GM12878 (cell line): ENCODE measurements around the gene STYXL1. TPM values are rescaled to one million over a fixed set of nuclear protein-coding genes. Genes with fewer than 3 reads are reported as not detected.

Experiments used
- CHD4 ChIP-seq: fragments of 200-600 bp; sonication (generic); IDR thresholded peaks from 2 replicates; pipeline ENCODE4 v1.6.1; 2016; ENCODE audit warnings: mild to moderate bottlenecking
- ESRRA ChIP-seq: IDR thresholded peaks from 2 replicates; pipeline ENCODE4 v1.6.1; 2012; ENCODE audit warnings: mild to moderate bottlenecking, low read length, improper control_type of control experiment
- IKZF1 ChIP-seq: fragments of 450-650 bp; conservative IDR thresholded peaks from 2 replicates; pipeline ENCODE4 v1.6.1; 2017; ENCODE audit warnings: antibody characterized with exemption, mild to moderate bottlenecking
- IKZF2 ChIP-seq, 2 experiments: fragments of 450-650 bp; IDR thresholded peaks; 2 replicates each; pipeline ENCODE4 v1.6.1; 2017; ENCODE audit warnings: mild to moderate bottlenecking in 2 of 2, moderate library complexity in 2 of 2
- JUNB ChIP-seq: IDR thresholded peaks from 2 replicates; pipeline ENCODE4 v1.6.1; 2016; ENCODE audit warnings: antibody characterized with exemption, mild to moderate bottlenecking
- JUND ChIP-seq: IDR thresholded peaks from 2 replicates; pipeline ENCODE4 v1.6.1; 2012; ENCODE audit warnings: low read depth, mild to moderate bottlenecking, low read length, improper control_type of control experiment, moderate library complexity
- MYB ChIP-seq: fragments of 150-350 bp; IDR thresholded peaks from 2 replicates; pipeline ENCODE4 v1.6.1; 2014; ENCODE audit warnings: mild to moderate bottlenecking, low read depth, low read length, borderline replicate concordance
- NR2C2 ChIP-seq: IDR thresholded peaks from 2 replicates; pipeline ENCODE4 v1.6.1; 2011; ENCODE audit warnings: borderline replicate concordance, low read depth; ENCODE audit not compliant: control insufficient read depth, insufficient read length
- POLR2AphosphoS5 ChIP-seq: IDR thresholded peaks from 2 replicates; pipeline ENCODE4 v1.6.1; 2011; ENCODE audit warnings: mild to moderate bottlenecking, low read length, inconsistent platforms
- RCOR1 ChIP-seq: conservative IDR thresholded peaks from 2 replicates; pipeline ENCODE4 v1.6.1; 2012; ENCODE audit warnings: low read depth, low read length, improper control_type of control experiment
- SMARCA5 ChIP-seq: fragments of 450-650 bp; IDR thresholded peaks from 2 replicates; pipeline ENCODE4 v1.6.1; 2017; ENCODE audit warnings: mild to moderate bottlenecking
- ZBED1 ChIP-seq: IDR thresholded peaks from 2 replicates; pipeline ENCODE4 v1.6.1; 2016; ENCODE audit warnings: borderline replicate concordance
- polyA plus RNA-seq, 11 experiments: library from polyadenylated mRNA; depleted of rRNA in 4 of 11; unstranded in 6 of 11; stranded (reverse) in 5 of 11; fragments of >200 nt; fragmentation: Nextera tagmentation in 4 of 11; fragmentation: Illumina TruSeq in 1 of 11; extraction: Ambion mirVana in 4 of 11; extraction: Trizol in 1 of 11; gene quantifications; 1 replicate in 1 of 11; 2 replicates in 10 of 11; pipeline versions ENCODE4 v1.2.1 to v1.2.3, GENCODE V29; 2011 to 2016; ENCODE audit warnings: inconsistent platforms in 2 of 11, missing spikeins in 2 of 11, low read depth in 1 of 11
- total RNA-seq, 4 experiments: library from RNA; depleted of rRNA in 3 of 4; stranded (reverse); fragments of >200 nt in 3 of 4; fragmentation: Illumina TruSeq in 1 of 4; extraction: Trizol in 1 of 4; gene quantifications; 2 replicates each; pipeline versions ENCODE4 v1.2.1 to v1.2.3, GENCODE V29; 2013 to 2021
- TF ChIP-seq, protein P1 (sequence below): fragments of 450-650 bp; IDR thresholded peaks from 2 replicates; pipeline ENCODE4 v1.6.1; 2017; ENCODE audit warnings: mild to moderate bottlenecking
- TF ChIP-seq, protein P2 (sequence below): IDR thresholded peaks from 2 replicates; pipeline ENCODE4 v1.6.1; 2012; ENCODE audit warnings: low read depth, low read length, improper control_type of control experiment
- TF ChIP-seq, protein P3 (sequence below): fragments of 450-650 bp; formaldehyde crosslinking; IDR thresholded peaks from 2 replicates; pipeline ENCODE4 v1.4.0; 2020; ENCODE audit warnings: mild to moderate bottlenecking, moderate library complexity
- TF ChIP-seq, protein P4 (sequence below): fragments of 450-650 bp; IDR thresholded peaks from 2 replicates; pipeline ENCODE4 v1.6.1; 2016; ENCODE audit warnings: mild to moderate bottlenecking, moderate library complexity, borderline replicate concordance
- TF ChIP-seq, protein P5 (sequence below): IDR thresholded peaks from 2 replicates; pipeline ENCODE4 v1.6.1; 2012; ENCODE audit warnings: low read depth, low read length, improper control_type of control experiment
- TF ChIP-seq, protein P6 (sequence below): IDR thresholded peaks from 2 replicates; pipeline ENCODE4 v1.6.1; 2011; ENCODE audit warnings: low read depth, low read length, improper control_type of control experiment, borderline replicate concordance

The STYXL1 gene
- total and polyA plus RNA-seq, 10 of the 15 experiments (the other 5 are each of a cell fraction or from before 2014, with no cell fraction given), result 18.4 to 65.9 (median 40.7) TPM

DNA sequence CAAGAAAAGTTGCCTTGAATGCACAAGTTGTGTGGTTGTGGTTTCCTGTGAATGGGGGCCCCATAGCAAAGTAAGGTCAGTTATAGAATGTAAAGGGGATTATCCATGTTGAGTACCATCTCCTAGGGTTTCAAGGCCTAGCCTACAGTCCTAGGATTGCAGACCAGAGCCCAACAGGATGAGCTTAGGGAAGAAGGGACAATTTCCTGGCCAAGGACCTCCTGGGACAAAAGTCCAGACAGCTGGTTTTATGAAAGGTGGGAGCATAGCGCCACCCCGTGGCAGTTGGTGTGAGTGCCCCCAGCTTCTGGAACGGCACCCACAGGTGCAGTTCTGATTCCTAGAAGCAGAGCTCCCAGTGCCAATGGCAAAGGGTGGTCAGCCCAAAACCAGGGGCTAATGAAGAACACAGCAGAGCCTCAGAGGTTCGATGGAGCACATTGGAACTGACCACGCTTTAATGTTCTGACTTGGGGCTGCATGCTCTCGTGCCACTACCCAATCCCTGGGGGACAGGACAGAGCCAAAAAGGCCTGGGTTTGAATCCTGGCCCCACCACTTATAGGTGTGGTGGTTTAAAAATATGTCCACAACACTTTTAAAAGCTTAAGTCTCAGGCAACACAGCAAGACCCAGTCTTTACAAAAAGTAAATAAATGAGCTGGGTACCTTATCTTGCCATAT is 27.6 kb downstream of the STYXL1 start (continued):
- TF ChIP-seq, protein P1, sequence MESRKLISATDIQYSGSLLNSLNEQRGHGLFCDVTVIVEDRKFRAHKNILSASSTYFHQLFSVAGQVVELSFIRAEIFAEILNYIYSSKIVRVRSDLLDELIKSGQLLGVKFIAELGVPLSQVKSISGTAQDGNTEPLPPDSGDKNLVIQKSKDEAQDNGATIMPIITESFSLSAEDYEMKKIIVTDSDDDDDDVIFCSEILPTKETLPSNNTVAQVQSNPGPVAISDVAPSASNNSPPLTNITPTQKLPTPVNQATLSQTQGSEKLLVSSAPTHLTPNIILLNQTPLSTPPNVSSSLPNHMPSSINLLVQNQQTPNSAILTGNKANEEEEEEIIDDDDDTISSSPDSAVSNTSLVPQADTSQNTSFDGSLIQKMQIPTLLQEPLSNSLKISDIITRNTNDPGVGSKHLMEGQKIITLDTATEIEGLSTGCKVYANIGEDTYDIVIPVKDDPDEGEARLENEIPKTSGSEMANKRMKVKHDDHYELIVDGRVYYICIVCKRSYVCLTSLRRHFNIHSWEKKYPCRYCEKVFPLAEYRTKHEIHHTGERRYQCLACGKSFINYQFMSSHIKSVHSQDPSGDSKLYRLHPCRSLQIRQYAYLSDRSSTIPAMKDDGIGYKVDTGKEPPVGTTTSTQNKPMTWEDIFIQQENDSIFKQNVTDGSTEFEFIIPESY, result no peak
- TF ChIP-seq, protein P2, sequence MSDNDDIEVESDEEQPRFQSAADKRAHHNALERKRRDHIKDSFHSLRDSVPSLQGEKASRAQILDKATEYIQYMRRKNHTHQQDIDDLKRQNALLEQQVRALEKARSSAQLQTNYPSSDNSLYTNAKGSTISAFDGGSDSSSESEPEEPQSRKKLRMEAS, result no peak
- TF ChIP-seq ZBED1, result no peak
- no peak for TF ChIP-seq JUNB
- TF ChIP-seq, protein P3, sequence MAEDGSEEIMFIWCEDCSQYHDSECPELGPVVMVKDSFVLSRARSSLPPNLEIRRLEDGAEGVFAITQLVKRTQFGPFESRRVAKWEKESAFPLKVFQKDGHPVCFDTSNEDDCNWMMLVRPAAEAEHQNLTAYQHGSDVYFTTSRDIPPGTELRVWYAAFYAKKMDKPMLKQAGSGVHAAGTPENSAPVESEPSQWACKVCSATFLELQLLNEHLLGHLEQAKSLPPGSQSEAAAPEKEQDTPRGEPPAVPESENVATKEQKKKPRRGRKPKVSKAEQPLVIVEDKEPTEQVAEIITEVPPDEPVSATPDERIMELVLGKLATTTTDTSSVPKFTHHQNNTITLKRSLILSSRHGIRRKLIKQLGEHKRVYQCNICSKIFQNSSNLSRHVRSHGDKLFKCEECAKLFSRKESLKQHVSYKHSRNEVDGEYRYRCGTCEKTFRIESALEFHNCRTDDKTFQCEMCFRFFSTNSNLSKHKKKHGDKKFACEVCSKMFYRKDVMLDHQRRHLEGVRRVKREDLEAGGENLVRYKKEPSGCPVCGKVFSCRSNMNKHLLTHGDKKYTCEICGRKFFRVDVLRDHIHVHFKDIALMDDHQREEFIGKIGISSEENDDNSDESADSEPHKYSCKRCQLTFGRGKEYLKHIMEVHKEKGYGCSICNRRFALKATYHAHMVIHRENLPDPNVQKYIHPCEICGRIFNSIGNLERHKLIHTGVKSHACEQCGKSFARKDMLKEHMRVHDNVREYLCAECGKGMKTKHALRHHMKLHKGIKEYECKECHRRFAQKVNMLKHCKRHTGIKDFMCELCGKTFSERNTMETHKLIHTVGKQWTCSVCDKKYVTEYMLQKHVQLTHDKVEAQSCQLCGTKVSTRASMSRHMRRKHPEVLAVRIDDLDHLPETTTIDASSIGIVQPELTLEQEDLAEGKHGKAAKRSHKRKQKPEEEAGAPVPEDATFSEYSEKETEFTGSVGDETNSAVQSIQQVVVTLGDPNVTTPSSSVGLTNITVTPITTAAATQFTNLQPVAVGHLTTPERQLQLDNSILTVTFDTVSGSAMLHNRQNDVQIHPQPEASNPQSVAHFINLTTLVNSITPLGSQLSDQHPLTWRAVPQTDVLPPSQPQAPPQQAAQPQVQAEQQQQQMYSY, result no peak
- no peak for TF ChIP-seq POLR2AphosphoS5
- TF ChIP-seq IKZF1, result peak; percentile 38; the same call in 1 of the 2 replicates
- TF ChIP-seq, protein P4, sequence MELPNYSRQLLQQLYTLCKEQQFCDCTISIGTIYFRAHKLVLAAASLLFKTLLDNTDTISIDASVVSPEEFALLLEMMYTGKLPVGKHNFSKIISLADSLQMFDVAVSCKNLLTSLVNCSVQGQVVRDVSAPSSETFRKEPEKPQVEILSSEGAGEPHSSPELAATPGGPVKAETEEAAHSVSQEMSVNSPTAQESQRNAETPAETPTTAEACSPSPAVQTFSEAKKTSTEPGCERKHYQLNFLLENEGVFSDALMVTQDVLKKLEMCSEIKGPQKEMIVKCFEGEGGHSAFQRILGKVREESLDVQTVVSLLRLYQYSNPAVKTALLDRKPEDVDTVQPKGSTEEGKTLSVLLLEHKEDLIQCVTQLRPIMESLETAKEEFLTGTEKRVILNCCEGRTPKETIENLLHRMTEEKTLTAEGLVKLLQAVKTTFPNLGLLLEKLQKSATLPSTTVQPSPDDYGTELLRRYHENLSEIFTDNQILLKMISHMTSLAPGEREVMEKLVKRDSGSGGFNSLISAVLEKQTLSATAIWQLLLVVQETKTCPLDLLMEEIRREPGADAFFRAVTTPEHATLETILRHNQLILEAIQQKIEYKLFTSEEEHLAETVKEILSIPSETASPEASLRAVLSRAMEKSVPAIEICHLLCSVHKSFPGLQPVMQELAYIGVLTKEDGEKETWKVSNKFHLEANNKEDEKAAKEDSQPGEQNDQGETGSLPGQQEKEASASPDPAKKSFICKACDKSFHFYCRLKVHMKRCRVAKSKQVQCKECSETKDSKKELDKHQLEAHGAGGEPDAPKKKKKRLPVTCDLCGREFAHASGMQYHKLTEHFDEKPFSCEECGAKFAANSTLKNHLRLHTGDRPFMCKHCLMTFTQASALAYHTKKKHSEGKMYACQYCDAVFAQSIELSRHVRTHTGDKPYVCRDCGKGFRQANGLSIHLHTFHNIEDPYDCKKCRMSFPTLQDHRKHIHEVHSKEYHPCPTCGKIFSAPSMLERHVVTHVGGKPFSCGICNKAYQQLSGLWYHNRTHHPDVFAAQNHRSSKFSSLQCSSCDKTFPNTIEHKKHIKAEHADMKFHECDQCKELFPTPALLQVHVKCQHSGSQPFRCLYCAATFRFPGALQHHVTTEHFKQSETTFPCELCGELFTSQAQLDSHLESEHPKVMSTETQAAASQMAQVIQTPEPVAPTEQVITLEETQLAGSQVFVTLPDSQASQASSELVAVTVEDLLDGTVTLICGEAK, result no peak
- TF ChIP-seq MYB, result no peak
- TF ChIP-seq IKZF2 (IDR thresholded peaks at IDR 0.05), result no peak; a peak in 1 of 4 replicates
- no peak for TF ChIP-seq NR2C2
- TF ChIP-seq SMARCA5, result peak; percentile 74
- TF ChIP-seq JUND, result no peak
- TF ChIP-seq CHD4, result no peak
- TF ChIP-seq RCOR1, result no peak
- TF ChIP-seq, protein P5, sequence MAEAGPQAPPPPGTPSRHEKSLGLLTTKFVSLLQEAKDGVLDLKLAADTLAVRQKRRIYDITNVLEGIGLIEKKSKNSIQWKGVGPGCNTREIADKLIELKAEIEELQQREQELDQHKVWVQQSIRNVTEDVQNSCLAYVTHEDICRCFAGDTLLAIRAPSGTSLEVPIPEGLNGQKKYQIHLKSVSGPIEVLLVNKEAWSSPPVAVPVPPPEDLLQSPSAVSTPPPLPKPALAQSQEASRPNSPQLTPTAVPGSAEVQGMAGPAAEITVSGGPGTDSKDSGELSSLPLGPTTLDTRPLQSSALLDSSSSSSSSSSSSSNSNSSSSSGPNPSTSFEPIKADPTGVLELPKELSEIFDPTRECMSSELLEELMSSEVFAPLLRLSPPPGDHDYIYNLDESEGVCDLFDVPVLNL, result no peak
- TF ChIP-seq ESRRA, result no peak
- TF ChIP-seq, protein P6, sequence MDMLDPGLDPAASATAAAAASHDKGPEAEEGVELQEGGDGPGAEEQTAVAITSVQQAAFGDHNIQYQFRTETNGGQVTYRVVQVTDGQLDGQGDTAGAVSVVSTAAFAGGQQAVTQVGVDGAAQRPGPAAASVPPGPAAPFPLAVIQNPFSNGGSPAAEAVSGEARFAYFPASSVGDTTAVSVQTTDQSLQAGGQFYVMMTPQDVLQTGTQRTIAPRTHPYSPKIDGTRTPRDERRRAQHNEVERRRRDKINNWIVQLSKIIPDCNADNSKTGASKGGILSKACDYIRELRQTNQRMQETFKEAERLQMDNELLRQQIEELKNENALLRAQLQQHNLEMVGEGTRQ, result no peak
